ENCODE measurements around the gene PKP1. TPM values are rescaled to one million over a fixed set of nuclear protein-coding genes. Genes with fewer than 3 reads are reported as not detected.
A peak's percentile ranks its signal among the peaks of the same experiment; 100 is the strongest.

The PKP1 gene
- total RNA-seq, 2 donors from 2014 or later, result 36.8 to 82.9 TPM

DNA sequence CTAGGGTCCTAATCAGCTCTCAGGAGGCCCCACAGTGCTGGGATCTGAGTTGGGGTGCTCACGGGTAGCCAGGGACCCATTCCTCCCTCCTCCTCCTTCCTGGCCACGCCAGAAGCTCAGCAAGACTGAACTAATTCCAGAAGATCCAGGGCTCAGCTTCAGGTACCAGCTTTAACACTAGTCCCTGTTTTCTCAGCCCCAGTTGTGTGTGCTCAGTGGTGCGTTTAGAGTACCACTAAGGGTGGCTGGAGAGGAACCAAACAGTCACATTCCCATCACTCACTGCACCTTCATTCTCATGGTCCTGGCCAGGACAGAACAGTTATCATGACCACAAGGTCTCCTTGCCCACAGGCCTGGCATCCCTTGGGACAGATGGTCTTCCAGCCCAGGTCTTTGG lies 20.8 kb downstream of the PKP1 start:
- TF ChIP-seq, protein P1, sequence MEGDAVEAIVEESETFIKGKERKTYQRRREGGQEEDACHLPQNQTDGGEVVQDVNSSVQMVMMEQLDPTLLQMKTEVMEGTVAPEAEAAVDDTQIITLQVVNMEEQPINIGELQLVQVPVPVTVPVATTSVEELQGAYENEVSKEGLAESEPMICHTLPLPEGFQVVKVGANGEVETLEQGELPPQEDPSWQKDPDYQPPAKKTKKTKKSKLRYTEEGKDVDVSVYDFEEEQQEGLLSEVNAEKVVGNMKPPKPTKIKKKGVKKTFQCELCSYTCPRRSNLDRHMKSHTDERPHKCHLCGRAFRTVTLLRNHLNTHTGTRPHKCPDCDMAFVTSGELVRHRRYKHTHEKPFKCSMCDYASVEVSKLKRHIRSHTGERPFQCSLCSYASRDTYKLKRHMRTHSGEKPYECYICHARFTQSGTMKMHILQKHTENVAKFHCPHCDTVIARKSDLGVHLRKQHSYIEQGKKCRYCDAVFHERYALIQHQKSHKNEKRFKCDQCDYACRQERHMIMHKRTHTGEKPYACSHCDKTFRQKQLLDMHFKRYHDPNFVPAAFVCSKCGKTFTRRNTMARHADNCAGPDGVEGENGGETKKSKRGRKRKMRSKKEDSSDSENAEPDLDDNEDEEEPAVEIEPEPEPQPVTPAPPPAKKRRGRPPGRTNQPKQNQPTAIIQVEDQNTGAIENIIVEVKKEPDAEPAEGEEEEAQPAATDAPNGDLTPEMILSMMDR (IDR thresholded peaks at IDR 0.05), result no peak
- TF ChIP-seq POLR2A (IDR thresholded peaks at IDR 0.05) (no peak), POLR2AphosphoS5 (IDR thresholded peaks at IDR 0.05) (no peak)
- DNase-seq (ENCODE audit: low spot score), result no peak
- intact Hi-C loops (cut with DNase I), result no loop called here
- H3K4me1 ChIP-seq (replicated peaks), result peaks cover 27% of the 10 kb centered on the region
- H3K27ac ChIP-seq, result peak overlapping the region in 1 of 2 donors; percentile 81
- no peaks in the 10 kb centered on the region for H3K27me3 ChIP-seq (replicated peaks; ENCODE audit: insufficient read depth)
- no peak overlapping the region for H3K4me3 ChIP-seq
- no peaks in the 10 kb centered on the region for H3K36me3 ChIP-seq
- 42% methylated on average over 3 of the region's 3 CpGs for WGBS
- H3K9me3 ChIP-seq, result no peaks in the 10 kb centered on the region

DNA sequence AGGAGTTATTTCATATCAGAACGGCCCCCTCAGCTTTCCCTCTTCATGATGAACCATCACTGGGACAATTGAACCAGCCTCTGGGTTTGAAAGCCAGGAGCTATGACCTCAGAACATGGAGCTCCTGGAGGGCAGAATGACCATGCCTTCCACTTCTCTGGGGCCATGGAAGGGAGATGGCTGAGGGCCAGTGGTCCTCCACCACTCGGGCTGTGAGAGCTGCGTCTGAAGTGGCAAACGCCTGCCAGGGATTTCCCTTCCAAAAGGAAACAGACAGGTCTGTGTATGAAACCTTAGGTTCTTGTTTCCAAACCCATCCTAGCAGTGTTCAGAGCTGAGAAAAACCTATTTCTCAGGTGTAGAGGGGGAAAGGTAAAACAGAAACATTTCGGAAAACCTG lies 22.5 kb downstream of the PKP1 start:
- Histone ChIP-seq H3K27ac (peak overlapping the region in 1 of 2 donors; percentile 34), H3K27me3 (replicated peaks; ENCODE audit: insufficient read depth) (no peaks in the 10 kb centered on the region), H3K4me1 (replicated peaks) (peaks cover 27% of the 10 kb centered on the region), H3K9me3 (no peaks in the 10 kb centered on the region), H3K36me3 (no peaks in the 10 kb centered on the region), H3K4me3 (no peak overlapping the region)
- WGBS, result 54% methylated on average over 5 of the region's 5 CpGs
- intact Hi-C loops (cut with DNase I), result no loop called here
- TF ChIP-seq POLR2A (IDR thresholded peaks at IDR 0.05), result no peak
- TF ChIP-seq, protein P1 (IDR thresholded peaks at IDR 0.05), result no peak
- TF ChIP-seq POLR2AphosphoS5 (IDR thresholded peaks at IDR 0.05), result no peak
- no peak for DNase-seq (ENCODE audit: low spot score)

DNA sequence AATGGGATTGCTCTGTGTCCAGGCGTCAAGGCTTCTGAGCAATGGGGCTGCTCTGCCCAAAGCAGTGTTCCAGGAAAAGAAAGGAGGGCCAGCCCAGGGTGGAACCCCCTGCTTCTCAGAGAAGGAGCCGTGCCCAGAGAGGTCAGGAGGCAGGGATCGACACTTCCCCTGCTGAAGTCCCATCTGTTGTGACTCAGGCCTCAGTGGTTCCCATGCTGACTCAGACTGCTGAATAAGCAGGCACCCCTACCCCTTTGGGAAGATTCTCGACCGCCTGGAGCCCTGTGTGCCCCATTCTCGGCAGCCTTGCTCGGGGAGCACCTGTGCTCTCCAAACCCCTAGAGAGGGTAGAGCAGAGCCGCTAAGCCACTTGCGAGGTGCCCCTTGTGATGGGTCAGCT lies 23.9 kb downstream of the PKP1 start:
- no peaks in the 10 kb centered on the region for H3K27me3 ChIP-seq (replicated peaks; ENCODE audit: insufficient read depth)
- no peak for DNase-seq (ENCODE audit: low spot score)
- TF ChIP-seq, protein P1 (IDR thresholded peaks at IDR 0.05), result no peak
- TF ChIP-seq POLR2AphosphoS5 (IDR thresholded peaks at IDR 0.05) (no peak), POLR2A (IDR thresholded peaks at IDR 0.05) (no peak)
- WGBS, result 92% methylated on average over 9 of the region's 9 CpGs
- H3K27ac ChIP-seq, result peak overlapping the region; percentile 89 to 93
- peaks cover 33% of the 10 kb centered on the region for H3K4me1 ChIP-seq (replicated peaks)
- no peak overlapping the region for H3K4me3 ChIP-seq
- H3K9me3 ChIP-seq, result no peaks in the 10 kb centered on the region
- intact Hi-C loops (cut with DNase I), result no loop called here
- no peaks in the 10 kb centered on the region for H3K36me3 ChIP-seq

DNA sequence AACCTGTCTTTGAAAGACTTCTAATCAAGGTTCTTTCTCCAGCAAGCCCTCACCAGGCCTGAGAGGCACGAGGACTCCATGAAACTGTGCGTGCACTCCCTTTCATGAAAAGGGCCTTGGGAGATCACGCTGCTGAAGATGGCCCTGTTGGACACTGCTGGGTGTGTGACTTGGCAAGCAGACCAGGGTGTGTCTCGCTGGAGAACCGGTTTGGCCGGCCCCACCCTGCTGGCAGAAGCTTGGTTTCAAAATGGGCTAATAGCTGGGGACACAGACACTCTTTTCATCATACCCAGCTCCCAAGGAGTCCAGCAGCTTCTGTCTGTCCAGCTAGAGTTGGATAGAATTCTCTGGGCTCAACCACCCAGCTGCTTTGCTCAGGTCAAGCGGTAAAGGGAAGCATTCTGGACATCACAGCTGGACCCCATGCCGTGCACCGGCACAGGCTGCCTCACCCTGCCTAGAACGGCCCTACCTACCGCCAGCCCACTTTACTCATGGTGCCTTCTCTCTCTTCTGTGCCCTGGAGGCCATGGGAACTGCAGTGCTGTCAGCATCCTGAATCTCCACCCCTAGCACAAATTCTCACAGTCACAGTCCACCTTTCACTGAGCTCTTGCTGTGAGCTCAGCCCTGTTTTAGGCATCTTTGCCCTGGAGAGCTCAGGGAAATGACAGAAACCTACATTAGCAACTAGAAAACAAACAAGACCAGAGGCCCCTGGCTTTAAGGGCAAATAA lies 24.6 kb downstream of the PKP1 start:
- DNase-seq (ENCODE audit: low spot score), result peak; percentile 86
- Histone ChIP-seq H3K4me3 (no peak overlapping the region), H3K27ac (peak overlapping the region; percentile 89 to 93), H3K4me1 (replicated peaks) (peaks cover 33% of the 10 kb centered on the region), H3K9me3 (no peaks in the 10 kb centered on the region), H3K27me3 (replicated peaks; ENCODE audit: insufficient read depth) (no peaks in the 10 kb centered on the region), H3K36me3 (no peaks in the 10 kb centered on the region)
- TF ChIP-seq POLR2A (IDR thresholded peaks at IDR 0.05) (no peak), POLR2AphosphoS5 (IDR thresholded peaks at IDR 0.05) (peak; percentile 84)
- 62% methylated on average over 11 of the region's 11 CpGs for WGBS
- intact Hi-C loops (cut with DNase I), result no loop called here

DNA sequence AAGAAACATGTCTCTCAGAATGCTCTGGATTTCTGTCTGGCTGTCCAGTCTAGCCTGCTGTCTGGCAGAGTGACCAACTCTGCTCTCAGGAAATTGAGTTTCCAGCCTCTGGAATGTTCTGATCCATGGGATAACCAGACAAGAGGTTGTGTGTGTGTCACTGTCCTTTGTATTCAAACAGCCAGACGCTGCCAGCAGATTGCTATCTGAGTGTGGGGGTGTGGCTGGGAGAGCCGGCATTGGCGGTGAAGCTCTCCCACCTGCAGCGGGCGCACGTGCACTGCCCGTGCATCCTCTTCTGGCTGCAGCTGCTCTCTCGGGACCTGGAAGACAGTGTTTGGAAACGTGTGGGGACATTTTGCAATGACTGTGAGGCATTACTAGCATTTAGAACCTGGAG lies 26.1 kb downstream of the PKP1 start:
- Histone ChIP-seq H3K4me1 (replicated peaks) (peaks cover 33% of the 10 kb centered on the region), H3K4me3 (no peak overlapping the region), H3K27me3 (replicated peaks; ENCODE audit: insufficient read depth) (no peaks in the 10 kb centered on the region), H3K27ac (peak overlapping the region; percentile 89 to 93), H3K9me3 (no peaks in the 10 kb centered on the region), H3K36me3 (no peaks in the 10 kb centered on the region)
- intact Hi-C loops (cut with DNase I), result no loop called here
- TF ChIP-seq, protein P1 (IDR thresholded peaks at IDR 0.05), result peak in 3 of 4 experiments; percentile 29 to 38 (median 35)
- TF ChIP-seq POLR2A (IDR thresholded peaks at IDR 0.05), result no peak
- peak; percentile 98 for TF ChIP-seq POLR2AphosphoS5 (IDR thresholded peaks at IDR 0.05)
- peak; percentile 98 for DNase-seq (ENCODE audit: low spot score)
- WGBS, result 0% methylated on average over 8 of the region's 9 CpGs
